GM04503 (cell line): Measurements from ENCODE around the gene PTPN7.
"Not testable (repeated sequence)": the region's sequence is repeated elsewhere in the genome, so short reads cannot be mapped to it uniquely, and the experiment has no call there.

Experiments
- DNase-seq: peaks from one replicate; pipeline ENCODE4 v3.0.0-alpha.2; 2012; ENCODE audit warnings: low read depth

PTPN7 gene

DNA sequence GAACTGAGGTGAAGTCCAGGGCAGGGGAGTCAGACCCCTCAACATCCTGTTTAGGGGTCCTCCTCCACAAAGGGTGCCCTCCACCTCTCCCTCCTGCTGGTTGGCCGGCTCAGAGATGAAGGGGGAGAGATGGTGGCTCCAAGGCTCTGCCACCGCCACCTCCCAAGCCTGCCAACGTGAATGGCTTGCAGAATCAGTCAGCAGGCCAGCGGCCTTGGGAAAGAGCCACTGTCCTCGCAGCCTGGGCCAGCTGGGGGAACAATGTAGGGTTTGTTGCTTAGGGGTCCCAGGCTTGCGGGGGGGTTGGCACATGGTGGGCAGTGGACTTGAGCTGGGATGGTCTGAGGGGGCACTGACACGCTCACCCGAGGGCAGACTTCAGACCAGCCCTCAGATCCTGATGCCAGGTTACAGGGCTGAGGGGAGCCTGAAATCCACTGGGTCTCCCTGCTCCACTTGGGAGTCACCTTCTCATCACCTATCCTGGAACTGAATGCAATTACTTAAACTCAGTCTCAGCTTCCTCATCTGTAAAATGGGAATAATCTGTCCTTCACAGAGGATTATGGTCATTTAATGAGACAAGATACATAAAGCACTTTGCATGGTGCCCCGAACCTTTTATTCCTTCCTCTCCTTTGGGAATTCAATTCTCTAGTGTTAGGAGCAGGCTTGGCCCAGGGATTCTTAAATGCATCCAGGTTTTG lies 29.4 kb downstream of the PTPN7 start:
- no peak for DNase-seq

DNA sequence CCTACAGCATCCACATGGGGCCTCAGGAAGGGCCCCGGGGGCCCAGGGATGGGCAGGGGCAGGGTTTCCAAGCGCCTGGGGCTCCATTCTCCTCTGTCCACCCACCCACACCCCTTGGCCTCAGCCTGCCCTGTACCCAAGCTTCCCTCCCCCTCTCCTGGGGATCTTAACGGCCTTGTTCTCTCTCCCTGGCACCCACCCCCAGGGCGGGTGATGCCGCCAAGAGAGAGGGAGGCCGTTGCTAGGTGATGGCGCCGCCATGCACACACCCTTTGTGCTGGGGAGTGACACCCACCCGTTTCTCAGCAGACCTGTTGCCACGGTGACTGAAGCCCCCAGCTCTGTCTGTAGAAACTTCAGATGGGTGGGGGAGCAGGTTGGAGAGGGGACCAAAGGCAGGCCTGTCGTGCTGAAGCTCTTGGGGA lies 30.1 kb downstream of the PTPN7 start:
- no peak for DNase-seq

GRCh38 chr1:202129453-202130296 lies 30.7 kb downstream of the PTPN7 start:
- DNase-seq = no peak

DNA sequence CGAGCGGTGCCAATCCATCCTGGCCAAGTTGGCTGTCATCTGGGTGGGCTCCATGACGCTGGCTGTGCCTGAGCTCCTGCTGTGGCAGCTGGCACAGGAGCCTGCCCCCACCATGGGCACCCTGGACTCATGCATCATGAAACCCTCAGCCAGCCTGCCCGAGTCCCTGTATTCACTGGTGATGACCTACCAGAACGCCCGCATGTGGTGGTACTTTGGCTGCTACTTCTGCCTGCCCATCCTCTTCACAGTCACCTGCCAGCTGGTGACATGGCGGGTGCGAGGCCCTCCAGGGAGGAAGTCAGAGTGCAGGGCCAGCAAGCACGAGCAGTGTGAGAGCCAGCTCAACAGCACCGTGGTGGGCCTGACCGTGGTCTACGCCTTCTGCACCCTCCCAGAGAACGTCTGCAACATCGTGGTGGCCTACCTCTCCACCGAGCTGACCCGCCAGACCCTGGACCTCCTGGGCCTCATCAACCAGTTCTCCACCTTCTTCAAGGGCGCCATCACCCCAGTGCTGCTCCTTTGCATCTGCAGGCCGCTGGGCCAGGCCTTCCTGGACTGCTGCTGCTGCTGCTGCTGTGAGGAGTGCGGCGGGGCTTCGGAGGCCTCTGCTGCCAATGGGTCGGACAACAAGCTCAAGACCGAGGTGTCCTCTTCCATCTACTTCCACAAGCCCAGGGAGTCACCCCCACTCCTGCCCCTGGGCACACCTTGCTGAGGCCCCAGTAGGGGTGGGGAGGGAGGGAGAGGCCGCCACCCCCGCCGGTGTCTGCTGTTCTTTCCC lies 32.4 kb downstream of the PTPN7 start:
- DNase-seq = no peak

- DNase-seq = no peak
These were observed 33.3 kb downstream of the PTPN7 start for GRCh38 chr1:202127061-202127460.

DNA sequence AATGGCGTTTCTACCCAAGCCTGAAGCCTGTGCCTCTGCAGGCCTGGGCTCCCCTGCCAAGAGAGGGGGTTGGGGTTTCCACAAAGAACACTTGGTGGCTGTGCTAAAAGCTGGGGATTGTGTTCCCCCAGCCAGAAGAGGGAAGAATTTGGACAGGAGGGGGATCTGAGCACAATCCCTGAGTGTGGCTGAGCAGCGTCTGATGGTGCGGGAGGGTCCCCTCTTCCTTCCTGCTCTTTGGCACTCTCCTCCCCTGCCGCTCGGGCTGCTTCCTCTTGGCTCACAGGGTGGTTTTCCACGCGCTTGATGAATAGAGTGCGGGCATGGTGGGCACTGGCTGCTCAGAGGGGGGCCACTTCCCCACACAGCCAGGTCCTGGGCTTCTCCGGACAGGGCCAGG lies 34.0 kb downstream of the PTPN7 start:
- no peak for DNase-seq

- DNase-seq = no peak
These were observed 34.8 kb downstream of the PTPN7 start for GRCh38 chr1:202125611-202126010.

- DNase-seq = no peak
These were observed 36.3 kb downstream of the PTPN7 start for GRCh38 chr1:202124142-202124541.

- no peak for DNase-seq
These were observed 37.0 kb downstream of the PTPN7 start for GRCh38 chr1:202123336-202123813.

DNA sequence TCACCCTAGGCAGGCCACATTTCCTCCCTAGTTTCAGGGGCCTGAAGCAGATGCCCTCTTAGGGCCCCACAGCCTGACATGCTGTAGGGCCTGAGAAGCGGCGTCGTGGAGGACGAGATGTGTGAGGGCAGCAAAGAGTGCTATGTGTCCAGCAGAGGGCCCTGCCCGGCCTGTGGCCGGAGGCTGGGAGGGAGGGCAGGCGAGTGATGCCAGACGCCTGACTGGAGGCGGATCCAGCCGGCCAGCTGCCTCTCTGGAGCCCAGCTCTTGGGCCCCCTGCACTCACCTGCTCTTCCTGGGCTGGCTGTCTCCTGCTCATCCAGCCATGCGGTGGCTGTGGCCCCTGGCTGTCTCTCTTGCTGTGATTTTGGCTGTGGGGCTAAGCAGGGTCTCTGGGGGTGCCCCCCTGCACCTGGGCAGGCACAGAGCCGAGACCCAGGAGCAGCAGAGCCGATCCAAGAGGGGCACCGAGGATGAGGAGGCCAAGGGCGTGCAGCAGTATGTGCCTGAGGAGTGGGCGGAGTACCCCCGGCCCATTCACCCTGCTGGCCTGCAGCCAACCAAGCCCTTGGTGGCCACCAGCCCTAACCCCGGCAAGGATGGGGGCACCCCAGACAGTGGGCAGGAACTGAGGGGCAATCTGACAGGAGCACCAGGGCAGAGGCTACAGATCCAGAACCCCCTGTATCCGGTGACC lies 37.6 kb downstream of the PTPN7 start, which contains the start of gene GPR37L1:
Gene GPR37L1 (plus strand): TSS at position 279 of the 697 bp plus-strand sequence. CDS start 47 bp downstream, at position 326.
- DNase-seq = no peak

DNA sequence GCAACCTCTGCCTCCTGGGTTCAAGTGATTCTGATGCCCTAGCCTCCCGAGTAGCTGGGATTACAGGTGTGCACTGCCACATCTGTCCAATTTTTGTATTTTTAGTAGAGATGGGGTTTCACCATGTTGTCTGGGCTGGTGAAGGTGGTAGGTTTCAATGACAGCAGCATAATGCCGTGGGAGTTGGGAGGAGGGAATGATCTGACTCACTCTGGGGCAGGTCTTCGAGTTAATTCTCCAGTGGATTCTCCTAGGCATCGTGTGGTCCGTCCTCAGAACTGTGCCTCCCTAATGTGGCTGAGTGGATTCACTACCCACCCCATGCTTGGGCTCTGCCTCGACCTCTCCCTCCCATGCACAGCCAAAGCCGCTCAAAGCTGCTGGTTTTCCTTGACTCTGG lies 39.4 kb downstream of the PTPN7 start:
- DNase-seq = no peak

DNA sequence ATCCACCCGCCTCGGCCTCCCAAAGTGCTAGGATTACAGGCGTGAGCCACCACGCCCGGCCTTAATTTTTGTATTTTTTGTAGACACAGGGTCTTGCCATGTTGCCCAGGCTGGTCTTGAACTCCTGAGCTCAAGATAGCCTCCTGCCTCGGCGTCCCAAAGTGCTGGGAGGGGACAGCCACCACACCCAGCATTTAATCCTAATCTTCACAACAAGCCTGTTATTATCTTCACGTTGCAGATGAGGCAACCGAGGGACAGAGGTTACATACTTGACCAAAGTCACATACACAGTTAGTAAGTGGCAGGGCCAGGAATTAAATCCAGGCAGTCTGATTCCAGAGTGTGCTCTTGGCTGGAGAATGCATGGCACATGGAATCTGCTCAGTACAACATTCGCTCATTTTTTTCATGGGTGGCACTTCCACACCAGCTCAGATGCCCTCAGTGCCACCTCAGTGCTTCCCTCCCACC lies 42.5 kb downstream of the PTPN7 start:
- no peak for DNase-seq

- DNase-seq = no peak
These were observed 44.1 kb downstream of the PTPN7 start for GRCh38 chr1:202116287-202116686.

GRCh38 chr1:202113690-202114300 lies 46.6 kb downstream of the PTPN7 start:
- no peak for DNase-seq

DNA sequence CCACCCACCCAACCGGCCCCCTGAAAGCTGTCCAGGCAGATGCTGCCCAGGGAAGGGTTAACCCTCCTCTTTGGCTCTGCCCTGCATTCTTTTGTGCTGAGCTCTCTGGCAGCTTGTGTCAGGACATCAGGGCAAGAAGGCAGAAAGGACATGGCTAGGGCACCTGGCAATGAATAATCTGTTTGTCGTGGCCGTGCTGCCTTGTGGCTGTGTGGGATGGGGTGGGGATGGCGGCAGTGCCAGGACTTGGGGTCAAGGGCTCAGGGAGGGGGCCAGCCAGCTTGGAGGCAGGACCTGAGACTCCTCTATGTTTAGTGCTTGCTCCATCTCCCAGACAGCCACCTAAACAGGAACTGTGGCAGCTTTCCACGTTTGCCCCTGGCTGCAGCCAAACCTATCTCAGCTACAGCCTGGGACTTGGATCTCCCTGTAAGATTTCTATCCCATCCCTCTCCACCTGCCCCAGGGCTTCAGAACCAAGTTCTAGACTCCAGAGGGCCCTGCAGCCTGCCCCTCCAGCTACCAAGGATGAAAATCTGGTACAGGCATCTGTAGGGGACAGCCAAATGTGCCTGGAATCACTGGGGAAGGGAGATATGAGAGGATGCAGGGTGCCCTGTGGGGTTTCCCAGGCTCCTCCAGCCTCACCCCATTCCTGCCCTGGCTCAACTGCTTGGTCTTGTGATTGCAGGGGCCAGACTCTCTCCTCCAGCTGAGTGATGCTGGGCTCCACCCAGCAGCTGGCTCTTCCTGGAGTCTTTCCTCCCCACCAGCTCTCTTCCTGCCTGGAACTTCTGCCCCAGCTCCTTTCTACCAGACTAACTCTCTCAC lies 47.3 kb downstream of the PTPN7 start:
- DNase-seq = no peak

DNA sequence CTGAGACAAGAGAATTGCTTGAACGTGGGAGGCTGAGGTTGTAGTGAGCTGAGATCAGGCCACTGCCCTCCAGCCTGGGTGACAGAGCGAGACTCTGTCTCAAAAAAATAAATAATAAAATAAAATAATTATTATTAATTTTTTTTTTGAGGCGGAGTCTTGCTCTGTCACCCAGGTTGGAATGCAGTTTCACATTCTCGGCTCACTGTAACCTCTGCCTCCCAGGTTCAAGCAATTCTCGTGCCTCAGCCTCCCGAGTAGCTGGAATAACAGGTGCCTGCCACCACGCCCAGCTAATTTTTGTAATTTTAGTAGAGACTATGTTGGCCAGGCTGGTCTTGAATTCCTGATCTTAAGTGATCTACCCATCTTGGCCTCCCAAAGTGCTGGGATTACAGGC lies 48.8 kb downstream of the PTPN7 start:
- not testable (repeated sequence) for DNase-seq

GRCh38 chr1:202110977-202111376 lies 49.4 kb downstream of the PTPN7 start:
- no peak for DNase-seq

DNA sequence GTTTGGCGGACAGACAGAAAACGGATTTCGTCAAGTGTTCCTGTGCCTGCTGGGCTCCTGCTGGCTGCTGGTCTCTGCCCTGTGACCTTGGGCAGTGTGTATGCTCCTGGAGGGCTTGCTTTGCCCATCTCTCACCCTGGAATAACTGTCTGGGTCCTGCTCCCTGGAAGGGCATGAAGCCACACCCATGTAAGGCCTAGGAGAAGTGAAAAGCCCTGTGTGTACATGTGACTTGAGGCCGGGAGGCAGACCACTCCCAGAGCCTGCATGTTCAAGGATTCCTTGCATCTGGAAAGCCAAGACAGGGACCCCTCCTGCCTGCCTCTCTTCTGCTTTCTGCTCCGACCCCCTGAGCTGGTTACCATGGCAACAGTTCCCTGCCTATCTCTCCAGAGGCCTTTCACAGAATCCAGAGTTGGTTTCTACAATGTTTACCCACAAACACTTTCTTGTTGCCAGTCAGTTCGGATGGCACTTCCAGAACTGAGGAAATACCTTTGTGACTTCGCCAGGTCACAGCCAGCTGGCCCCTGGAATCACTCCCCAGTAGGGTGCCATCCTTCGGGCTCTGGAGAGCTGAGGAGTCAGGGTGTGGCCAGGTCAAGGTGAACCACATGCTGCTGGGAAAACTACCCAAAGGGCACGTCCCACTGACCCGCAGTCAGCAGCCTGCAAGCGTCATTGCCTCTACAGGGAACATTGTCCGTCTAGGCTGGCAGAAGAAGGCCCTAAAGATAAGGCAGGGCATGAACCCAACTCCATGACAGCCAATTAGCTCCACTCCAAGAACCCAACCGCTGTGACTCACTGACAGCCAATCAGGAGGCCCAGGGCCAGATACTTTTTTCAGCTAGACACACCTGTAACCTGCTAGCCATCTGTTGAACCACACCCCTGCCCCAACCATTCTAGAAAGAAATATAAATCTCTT lies 52.3 kb downstream of the PTPN7 start:
- no peak for DNase-seq

- no peak for DNase-seq
These were observed 53.1 kb downstream of the PTPN7 start for GRCh38 chr1:202107321-202107761.
